Prostate gland (tissue), 2 donors: ENCODE data around the gene ZNF569. TPM values are rescaled to one million over a fixed set of nuclear protein-coding genes. Genes with fewer than 3 reads are reported as not detected.

Experiments used
- DNase-seq: peaks from one replicate; pipeline ENCODE4 v3.0.0-alpha.2; 2019; ENCODE audit warnings: low spot score
- H3K27ac ChIP-seq, 2 donors: fragments of 200-600 bp; sonication (generic); 2 replicates each; pipeline ENCODE4 v1.5.1; 2017 to 2019
- H3K27me3 ChIP-seq: fragments of 200-600 bp; sonication (generic); replicated peaks from 2 replicates; pipeline ENCODE4 v1.5.1; 2019; ENCODE audit not compliant: insufficient read depth
- H3K36me3 ChIP-seq, 2 donors: fragments of 200-600 bp; sonication (generic); 1 replicate in 1 of 2; 2 replicates in 1 of 2; pipeline versions ENCODE4 v1.5.1 to v1.8.1; 2017 to 2019
- H3K4me1 ChIP-seq: fragments of 200-600 bp; sonication (generic); replicated peaks from 2 replicates; pipeline ENCODE4 v1.5.1; 2019
- H3K4me3 ChIP-seq, 2 donors: fragments of 200-600 bp; sonication (generic); 2 replicates each; pipeline ENCODE4 v1.5.1; 2017 to 2019
- H3K9me3 ChIP-seq: fragments of 200-600 bp; sonication (generic); 2 replicates; pipeline ENCODE4 v1.5.1; 2017
- CTCF ChIP-seq, 4 experiments: fragments of 200-600 bp in 2 of 4; fragments of 450-650 bp in 2 of 4; sonication (generic) in 2 of 4; IDR thresholded peaks; 1 replicate in 3 of 4; 2 replicates in 1 of 4; pipeline ENCODE4 v1.5.1; 2016 to 2019; ENCODE audit warnings: antibody characterized with exemption in 4 of 4, mild to moderate bottlenecking in 2 of 4, moderate library complexity in 2 of 4
- POLR2A ChIP-seq: fragments of 450-650 bp; IDR thresholded peaks from one replicate; pipeline ENCODE4 v1.6.1; 2016; ENCODE audit warnings: antibody characterized with exemption, mild to moderate bottlenecking
- POLR2AphosphoS5 ChIP-seq: sonication (generic); formaldehyde crosslinking; IDR thresholded peaks from one replicate; pipeline ENCODE4 v1.6.1; 2017; ENCODE audit warnings: antibody characterized with exemption
- WGBS: methylation state at CpG from one replicate; pipeline ENCODE4 v1.1.5; 2018; 5-methylcytosine and 5-hydroxymethylcytosine counted together
- intact Hi-C: fragments of 100-400 bp; cut with DNase I; formaldehyde crosslinking; loops from one replicate; pipeline ENCODE4 v1.14.2; 2022
- total RNA-seq, 2 donors: library from RNA; depleted of rRNA; stranded (reverse); fragments of >200 nt; gene quantifications; one replicate each; pipeline ENCODE4 v1.1.0, GENCODE V29; 2016

ZNF569 gene
- total RNA-seq, 2 donors from 2014 or later: 4.8 to 6.1 TPM

- Histone ChIP-seq H3K27ac (peak within 1 kb of the TSS; percentile 95 to 96), H3K36me3 (no peaks in the 10 kb centered on the region), H3K4me3 (peak within 1 kb of the TSS; percentile 67 to 69), H3K9me3 (no peaks in the 10 kb centered on the region), H3K27me3 (no peaks in the 10 kb centered on the region), H3K4me1 (no peaks in the 10 kb centered on the region)
- intact Hi-C loops: loop anchor here (2.0 kb wide), 1 partner anchor 38 kb away; the partner anchor contains the start of gene ZNF570
- TF ChIP-seq POLR2A (peak; percentile 36), CTCF (IDR thresholded peaks at IDR 0.05) (no peak), POLR2AphosphoS5 (peak; percentile 61)
- under 1% methylated on average over 40 of the region's 40 CpGs for WGBS
- DNase-seq: peak; percentile 87
Observed at GRCh38 chr19:37506387-37507166, 39.3 kb upstream of the ZNF569 start, which contains the start of gene ZNF793. Gene ZNF793, plus strand, starts transcription at chr19:37506939. Its CDS starts 16,501 bp downstream, at chr19:37523440.

- TF ChIP-seq POLR2AphosphoS5 (peak; percentile 70), POLR2A (no peak), CTCF (IDR thresholded peaks at IDR 0.05) (no peak)
Observed at GRCh38 chr19:37505958-37506386, 38.7 kb upstream of the ZNF569 start.

GRCh38 chr19:37492213-37492612, 25.0 kb upstream of the ZNF569 start:
- no peak for DNase-seq
- Histone ChIP-seq H3K36me3 (no peaks in the 10 kb centered on the region), H3K4me3 (no peak overlapping the region), H3K4me1 (no peaks in the 10 kb centered on the region), H3K27ac (no peak overlapping the region), H3K9me3 (no peaks in the 10 kb centered on the region), H3K27me3 (no peaks in the 10 kb centered on the region)
- intact Hi-C loops: no loop called here
- no peak for TF ChIP-seq POLR2AphosphoS5
- no peak for TF ChIP-seq CTCF (IDR thresholded peaks at IDR 0.05)
- TF ChIP-seq POLR2A: no peak
- WGBS: 86% methylated on average over 3 of the region's 3 CpGs

More at GRCh38 chr19:37505958-37506386, 38.7 kb upstream of the ZNF569 start:
- Histone ChIP-seq H3K27me3 (no peaks in the 10 kb centered on the region), H3K27ac (peak overlapping the region; percentile 95 to 96), H3K36me3 (no peaks in the 10 kb centered on the region), H3K4me1 (no peaks in the 10 kb centered on the region), H3K9me3 (no peaks in the 10 kb centered on the region), H3K4me3 (peak overlapping the region; percentile 67 to 69)
- no peak for DNase-seq
- intact Hi-C loops: loop anchor here (2.0 kb wide), 1 partner anchor 37 kb away; the partner anchor contains the start of gene ZNF570
- 2% methylated on average over 12 of the region's 12 CpGs for WGBS

- 92% methylated on average over 8 of the region's 8 CpGs for WGBS
- Histone ChIP-seq H3K4me3 (no peak overlapping the region), H3K9me3 (peaks cover 7% of the 10 kb centered on the region), H3K36me3 (peaks cover 3 to 23% of the 10 kb centered on the region in 2 donors), H3K27me3 (no peaks in the 10 kb centered on the region), H3K4me1 (no peaks in the 10 kb centered on the region), H3K27ac (no peak overlapping the region)
- intact Hi-C loops: no loop called here
- no peak for DNase-seq
- no peak for TF ChIP-seq POLR2A
- TF ChIP-seq CTCF (IDR thresholded peaks at IDR 0.05): no peak
- no peak for TF ChIP-seq POLR2AphosphoS5
Observed at GRCh38 chr19:37484406-37485168, 17.3 kb upstream of the ZNF569 start.
